Neutrophil (primary cell): ENCODE measurements around the gene EMX2.

Experiments
- H3K27ac ChIP-seq: fragments of 200-600 bp; sonication (generic); 2 replicates; pipeline ENCODE4 v1.5.1; 2016; ENCODE audit warnings: mild to moderate bottlenecking, moderate library complexity
- H3K27me3 ChIP-seq: fragments of 200-600 bp; sonication (generic); 2 replicates; pipeline ENCODE4 v1.6.0; 2016; ENCODE audit warnings: mild to moderate bottlenecking
- H3K36me3 ChIP-seq: fragments of 200-600 bp; sonication (generic); 2 replicates; pipeline ENCODE4 v1.5.1; 2017
- H3K4me1 ChIP-seq, 2 experiments: fragments of 200-600 bp in 1 of 2; sonication (generic) in 1 of 2; 1 replicate in 1 of 2; 2 replicates in 1 of 2; pipeline versions ENCODE4 v1.5.1 to v1.6.1; 2013 to 2016; ENCODE audit warnings: low read depth in 1 of 2, low read length in 1 of 2, mild to moderate bottlenecking in 1 of 2, moderate library complexity in 1 of 2; ENCODE audit not compliant: control insufficient read depth in 1 of 2, insufficient read depth in 1 of 2
- H3K4me3 ChIP-seq, 2 experiments: fragments of 200-600 bp in 1 of 2; sonication (generic) in 1 of 2; 1 replicate in 1 of 2; 2 replicates in 1 of 2; pipeline ENCODE4 v1.5.1; 2013 to 2016; ENCODE audit warnings: low read depth in 1 of 2, low read length in 1 of 2, mild to moderate bottlenecking in 1 of 2, moderate library complexity in 1 of 2
- H3K9me3 ChIP-seq: fragments of 200-600 bp; sonication (generic); 2 replicates; pipeline ENCODE4 v1.5.1; 2016
- CTCF ChIP-seq: fragments of 200-600 bp; sonication (generic); IDR thresholded peaks from 2 replicates; pipeline ENCODE4 v1.5.1; 2016; ENCODE audit warnings: antibody characterized with exemption

EMX2 gene

GRCh38 chr10:117509573-117509972 is 33.0 kb upstream of the EMX2 start:
- H3K4me1 ChIP-seq: no peaks in the 10 kb centered on the region
- no peak overlapping the region for H3K4me3 ChIP-seq
- H3K27ac ChIP-seq: no peak overlapping the region
- H3K36me3 ChIP-seq: no peaks in the 10 kb centered on the region
- peaks cover 93% of the 10 kb centered on the region for H3K27me3 ChIP-seq
- no peaks in the 10 kb centered on the region for H3K9me3 ChIP-seq
- TF ChIP-seq CTCF: no peak

GRCh38 chr10:117511601-117512390 is 30.8 kb upstream of the EMX2 start:
- Histone ChIP-seq H3K27ac (no peak overlapping the region), H3K4me1 (no peaks in the 10 kb centered on the region), H3K36me3 (no peaks in the 10 kb centered on the region), H3K4me3 (no peak overlapping the region), H3K27me3 (peaks cover 93% of the 10 kb centered on the region), H3K9me3 (no peaks in the 10 kb centered on the region)
- TF ChIP-seq CTCF: no peak

- no peak overlapping the region for H3K27ac ChIP-seq
- H3K4me3 ChIP-seq: no peak overlapping the region
- no peak for TF ChIP-seq CTCF
- no peaks in the 10 kb centered on the region for H3K36me3 ChIP-seq
- no peaks in the 10 kb centered on the region for H3K9me3 ChIP-seq
- no peaks in the 10 kb centered on the region for H3K4me1 ChIP-seq
- peaks cover 97% of the 10 kb centered on the region for H3K27me3 ChIP-seq
Measured at GRCh38 chr10:117514971-117515370, 27.6 kb upstream of the EMX2 start.

- TF ChIP-seq CTCF: no peak
- H3K4me1 ChIP-seq: no peaks in the 10 kb centered on the region
Measured at GRCh38 chr10:117516681-117517080, 25.9 kb upstream of the EMX2 start.

GRCh38 chr10:117518246-117518645 is 24.3 kb upstream of the EMX2 start:
- TF ChIP-seq CTCF: no peak
- H3K9me3 ChIP-seq: no peaks in the 10 kb centered on the region
- no peaks in the 10 kb centered on the region for H3K36me3 ChIP-seq
- H3K27ac ChIP-seq: no peak overlapping the region
- no peaks in the 10 kb centered on the region for H3K4me1 ChIP-seq
- peaks cover 100% of the 10 kb centered on the region for H3K27me3 ChIP-seq
- H3K4me3 ChIP-seq: no peak overlapping the region

More at GRCh38 chr10:117516681-117517080, 25.9 kb upstream of the EMX2 start:
- H3K36me3 ChIP-seq: no peaks in the 10 kb centered on the region
- no peaks in the 10 kb centered on the region for H3K9me3 ChIP-seq
- H3K27ac ChIP-seq: no peak overlapping the region
- H3K27me3 ChIP-seq: peaks cover 97% of the 10 kb centered on the region
- no peak overlapping the region for H3K4me3 ChIP-seq
